H1 (cell line): ENCODE measurements around the gene C17orf50. TPM values are rescaled to one million over a fixed set of nuclear protein-coding genes. Genes with fewer than 3 reads are reported as not detected.
A peak's percentile ranks its signal among the peaks of the same experiment; 100 is the strongest.

Experiments used
- CBX5 ChIP-seq: fragments of 300-800, 300-1000 bp; sonication (generic); IDR thresholded peaks from 2 replicates; pipeline ENCODE4 v1.7.1; 2016; ENCODE audit warnings: antibody characterized with exemption, low read length, low read depth
- CTCF ChIP-seq, 3 experiments: IDR thresholded peaks; 1 replicate in 2 of 3; 2 replicates in 1 of 3; pipeline versions ENCODE4 v1.5.1 to v1.6.1; 2011; ENCODE audit warnings: low read length in 3 of 3, mild to moderate bottlenecking in 3 of 3, inconsistent platforms in 2 of 3, low read depth in 1 of 3, moderate library complexity in 1 of 3; ENCODE audit not compliant: insufficient read depth in 1 of 3; ENCODE audit errors: control extremely low read depth in 1 of 3
- polyA plus RNA-seq, 7 experiments: library from polyadenylated mRNA; depleted of rRNA in 3 of 7; stranded (reverse) in 5 of 7; unstranded in 2 of 7; fragments of >200 nt in 5 of 7; fragments of 200-250 nt in 2 of 7; gene quantifications; 1 replicate in 5 of 7; 2 replicates in 1 of 7; 4 replicates in 1 of 7; pipeline versions ENCODE4 v1.2.1 to v1.2.3, GENCODE V29; 2011 to 2013; ENCODE audit warnings: missing spikeins in 2 of 7, mixed read lengths in 2 of 7
- total RNA-seq: library from RNA; stranded (reverse); fragmentation: NEBNext Ultra II Directional; extraction: Animal tissue kit (Norgen Biotek cat#: 25700); gene quantifications from 2 replicates; pipeline ENCODE4 v1.2.1, GENCODE V29; 2021

Gene C17orf50
- total and polyA plus RNA-seq, 2 of the 8 experiments (the other 6 are each of a cell fraction or from before 2014, with no cell fraction given) = 0.12 TPM; not detected in 1

- TF ChIP-seq CTCF (IDR thresholded peaks at IDR 0.05; ENCODE audit: control extremely low read depth in 1 of 3, insufficient read depth in 1 of 3, low read depth in 1 of 3, low read length in 3 of 3) = peak in 2 of 3 experiments; percentile 4 to 6; a peak in 2 of 4 replicates
- no peak for TF ChIP-seq CBX5
Observed at GRCh38 chr17:35749560-35750412, 10.9 kb upstream of the C17orf50 start (continued).
